ENCODE data around the gene SLC26A4. TPM values are rescaled to one million over a fixed set of nuclear protein-coding genes. Genes with fewer than 3 reads are reported as not detected.

SLC26A4 gene
- total and polyA plus RNA-seq, 2 donors from 2014 or later: 2.5 to 7.3 TPM

DNA sequence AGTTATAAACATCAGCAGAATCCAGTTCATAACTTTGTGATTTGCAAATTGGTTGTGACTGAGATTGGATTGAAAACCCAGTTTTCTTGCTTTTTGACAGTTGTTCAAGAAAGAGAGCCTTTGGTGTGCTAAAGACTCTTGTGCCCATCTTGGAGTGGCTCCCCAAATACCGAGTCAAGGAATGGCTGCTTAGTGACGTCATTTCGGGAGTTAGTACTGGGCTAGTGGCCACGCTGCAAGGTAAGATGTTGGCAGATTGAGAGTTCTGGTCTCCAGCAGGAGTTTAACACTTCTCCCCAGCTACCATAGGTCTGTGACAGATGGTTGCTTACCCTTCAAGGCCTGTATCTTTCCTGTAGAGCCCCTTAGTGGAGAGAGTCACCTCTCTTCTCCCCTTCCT is 2.6 kb downstream of the SLC26A4 start:
- Histone ChIP-seq H3K4me3 (ENCODE audit: low read length in 3 of 3) (no peak overlapping the region), H3K27ac (ENCODE audit: low read depth in 2 of 2, low read length in 2 of 2) (no peak overlapping the region), H3K9me3 (ENCODE audit: control insufficient read depth in 2 of 3, insufficient read depth in 1 of 3, low read length in 3 of 3) (no peaks in the 10 kb centered on the region), H3K27me3 (ENCODE audit: control insufficient read depth, insufficient read depth, low read length) (peaks cover 11% of the 10 kb centered on the region), H3K9ac (ENCODE audit: low read length in 3 of 3) (no peak overlapping the region), H3K4me1 (ENCODE audit: control insufficient read depth in 2 of 3, insufficient read depth in 2 of 3, low read depth in 1 of 3, low read length in 3 of 3) (peaks cover 0 to 13% (median 0%) of the 10 kb centered on the region in 3 donors), H3K36me3 (ENCODE audit: control insufficient read depth in 2 of 3, insufficient read depth in 3 of 3, low read length in 3 of 3) (no peaks in the 10 kb centered on the region)
- intact Hi-C loops (cut with DNase I): no loop called here
- TF ChIP-seq, protein P1, sequence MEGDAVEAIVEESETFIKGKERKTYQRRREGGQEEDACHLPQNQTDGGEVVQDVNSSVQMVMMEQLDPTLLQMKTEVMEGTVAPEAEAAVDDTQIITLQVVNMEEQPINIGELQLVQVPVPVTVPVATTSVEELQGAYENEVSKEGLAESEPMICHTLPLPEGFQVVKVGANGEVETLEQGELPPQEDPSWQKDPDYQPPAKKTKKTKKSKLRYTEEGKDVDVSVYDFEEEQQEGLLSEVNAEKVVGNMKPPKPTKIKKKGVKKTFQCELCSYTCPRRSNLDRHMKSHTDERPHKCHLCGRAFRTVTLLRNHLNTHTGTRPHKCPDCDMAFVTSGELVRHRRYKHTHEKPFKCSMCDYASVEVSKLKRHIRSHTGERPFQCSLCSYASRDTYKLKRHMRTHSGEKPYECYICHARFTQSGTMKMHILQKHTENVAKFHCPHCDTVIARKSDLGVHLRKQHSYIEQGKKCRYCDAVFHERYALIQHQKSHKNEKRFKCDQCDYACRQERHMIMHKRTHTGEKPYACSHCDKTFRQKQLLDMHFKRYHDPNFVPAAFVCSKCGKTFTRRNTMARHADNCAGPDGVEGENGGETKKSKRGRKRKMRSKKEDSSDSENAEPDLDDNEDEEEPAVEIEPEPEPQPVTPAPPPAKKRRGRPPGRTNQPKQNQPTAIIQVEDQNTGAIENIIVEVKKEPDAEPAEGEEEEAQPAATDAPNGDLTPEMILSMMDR (IDR thresholded peaks at IDR 0.05; ENCODE audit: borderline replicate concordance, extremely low read depth, insufficient read depth): no peak
- DNase-seq (no peak), FAIRE-seq (no peak)

DNA sequence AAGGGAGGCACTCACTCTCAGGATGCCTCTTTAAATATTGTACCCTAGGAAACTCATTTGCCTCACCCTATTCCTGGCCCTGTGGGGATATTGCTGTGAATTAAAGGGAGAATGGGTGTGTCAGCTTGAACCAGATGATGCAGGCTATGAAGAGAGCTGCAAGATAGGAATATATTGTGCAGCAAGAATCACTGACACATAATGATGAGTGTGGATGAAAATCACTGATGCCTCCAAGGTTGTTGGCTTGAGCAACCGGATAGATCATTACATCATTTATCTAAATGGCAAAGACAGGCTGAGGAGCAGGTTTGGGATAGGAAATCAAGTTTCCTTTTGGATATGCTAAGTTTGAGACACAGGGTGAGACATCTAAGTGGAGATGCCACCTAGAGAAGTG is 6.2 kb downstream of the SLC26A4 start:
- no peak for DNase-seq
- Histone ChIP-seq H3K9ac (ENCODE audit: low read length in 3 of 3) (no peak overlapping the region), H3K4me3 (ENCODE audit: low read length in 3 of 3) (no peak overlapping the region), H3K4me1 (ENCODE audit: control insufficient read depth in 2 of 3, insufficient read depth in 2 of 3, low read depth in 1 of 3, low read length in 3 of 3) (peaks cover 0 to 1% (median 0%) of the 10 kb centered on the region in 3 donors), H3K36me3 (ENCODE audit: control insufficient read depth in 2 of 3, insufficient read depth in 3 of 3, low read length in 3 of 3) (no peaks in the 10 kb centered on the region), H3K27me3 (ENCODE audit: control insufficient read depth, insufficient read depth, low read length) (peaks cover 5% of the 10 kb centered on the region), H3K27ac (ENCODE audit: low read depth in 2 of 2, low read length in 2 of 2) (no peak overlapping the region), H3K9me3 (ENCODE audit: control insufficient read depth in 2 of 3, insufficient read depth in 1 of 3, low read length in 3 of 3) (no peaks in the 10 kb centered on the region)
- no peak for FAIRE-seq
- TF ChIP-seq, protein P1 (IDR thresholded peaks at IDR 0.05; ENCODE audit: borderline replicate concordance, extremely low read depth, insufficient read depth): no peak
- intact Hi-C loops (cut with DNase I): no loop called here

DNA sequence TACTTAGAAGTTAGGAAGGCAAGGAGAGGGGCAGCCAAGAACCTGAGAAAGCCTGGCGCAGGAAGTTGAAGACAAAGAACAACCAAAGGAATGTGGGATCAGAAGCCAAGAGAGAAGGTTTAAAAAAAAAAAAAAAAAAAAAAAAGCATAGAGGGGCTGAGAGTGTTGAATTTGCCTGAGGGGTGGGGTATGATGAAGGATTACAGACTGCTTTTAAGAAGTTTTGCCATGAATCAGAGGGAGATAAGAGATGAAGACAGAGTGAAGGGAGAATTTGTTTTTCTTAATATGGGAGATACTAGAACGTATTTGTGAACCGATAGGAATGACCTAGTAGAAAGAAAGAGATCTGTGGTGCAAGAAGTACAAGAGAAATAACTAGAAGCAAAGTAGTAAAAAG is 6.7 kb downstream of the SLC26A4 start:
- peaks cover under 1% of the 10 kb centered on the region for H3K27me3 ChIP-seq (ENCODE audit: control insufficient read depth, insufficient read depth, low read length)
- no peaks in the 10 kb centered on the region for H3K36me3 ChIP-seq (ENCODE audit: control insufficient read depth in 2 of 3, insufficient read depth in 3 of 3, low read length in 3 of 3)
- intact Hi-C loops (cut with DNase I): no loop called here
- H3K9ac ChIP-seq (ENCODE audit: low read length in 3 of 3): no peak overlapping the region
- TF ChIP-seq, protein P1 (IDR thresholded peaks at IDR 0.05; ENCODE audit: borderline replicate concordance, extremely low read depth, insufficient read depth): no peak
- H3K4me3 ChIP-seq (ENCODE audit: low read length in 3 of 3): no peak overlapping the region
- no peaks in the 10 kb centered on the region for H3K9me3 ChIP-seq (ENCODE audit: control insufficient read depth in 2 of 3, insufficient read depth in 1 of 3, low read length in 3 of 3)
- no peak overlapping the region for H3K27ac ChIP-seq (ENCODE audit: low read depth in 2 of 2, low read length in 2 of 2)
- FAIRE-seq (no peak), DNase-seq (no peak)
- no peaks in the 10 kb centered on the region for H3K4me1 ChIP-seq (ENCODE audit: control insufficient read depth in 2 of 3, insufficient read depth in 2 of 3, low read depth in 1 of 3, low read length in 3 of 3)

DNA sequence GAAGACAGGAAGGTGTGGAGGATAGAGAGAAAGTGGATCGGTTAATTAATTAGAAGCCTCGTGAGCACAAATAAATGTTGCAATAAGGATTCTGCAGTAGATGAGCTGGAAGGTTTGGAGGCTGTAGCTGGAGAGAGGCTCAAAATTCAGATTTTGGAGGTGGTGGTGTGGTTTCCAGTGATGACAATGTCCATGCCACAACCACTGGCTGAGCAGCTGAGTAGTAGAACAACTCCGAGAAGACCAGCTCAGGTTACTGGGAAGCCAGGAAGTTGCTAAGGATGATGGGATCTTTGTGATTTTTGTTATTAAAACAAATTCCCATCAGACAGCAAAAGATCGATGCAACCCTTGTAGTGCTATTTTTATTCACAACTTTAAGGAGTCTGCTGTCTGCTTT is 7.7 kb downstream of the SLC26A4 start:
- Histone ChIP-seq H3K9ac (ENCODE audit: low read length in 3 of 3) (no peak overlapping the region), H3K36me3 (ENCODE audit: control insufficient read depth in 2 of 3, insufficient read depth in 3 of 3, low read length in 3 of 3) (no peaks in the 10 kb centered on the region), H3K27ac (ENCODE audit: low read depth in 2 of 2, low read length in 2 of 2) (no peak overlapping the region), H3K4me3 (ENCODE audit: low read length in 3 of 3) (no peak overlapping the region), H3K9me3 (ENCODE audit: control insufficient read depth in 2 of 3, insufficient read depth in 1 of 3, low read length in 3 of 3) (no peaks in the 10 kb centered on the region), H3K4me1 (ENCODE audit: control insufficient read depth in 2 of 3, insufficient read depth in 2 of 3, low read depth in 1 of 3, low read length in 3 of 3) (no peaks in the 10 kb centered on the region), H3K27me3 (ENCODE audit: control insufficient read depth, insufficient read depth, low read length) (no peaks in the 10 kb centered on the region)
- intact Hi-C loops (cut with DNase I): no loop called here
- DNase-seq (no peak), FAIRE-seq (no peak)
- TF ChIP-seq, protein P1 (IDR thresholded peaks at IDR 0.05; ENCODE audit: borderline replicate concordance, extremely low read depth, insufficient read depth): no peak

All from kidney (tissue), 14 donors.